K562 (cell line): Measurements from ENCODE around the gene ISL1. TPM values are rescaled to one million over a fixed set of nuclear protein-coding genes. Genes with fewer than 3 reads are reported as not detected.

Experiments used
- BACH1 ChIP-seq: fragments of 200-800 bp; sonication (Bioruptor generic); IDR thresholded peaks from 2 replicates; pipeline ENCODE4 v1.6.1; 2016; ENCODE audit warnings: missing genetic modification characterization, missing compliant biosample characterization
- CXXC5 ChIP-seq: fragments of 250-450 bp; sonication (Bioruptor Pico); IDR thresholded peaks from 2 replicates; pipeline ENCODE4 v1.8.0; 2022; ENCODE audit warnings: inconsistent platforms, mild to moderate bottlenecking, moderate library complexity
- NBN ChIP-seq: fragments of 450-650 bp; IDR thresholded peaks from 2 replicates; pipeline ENCODE4 v1.6.1; 2016; ENCODE audit warnings: low read depth, mild to moderate bottlenecking
- NCOA1 ChIP-seq: fragments of 450-650 bp; IDR thresholded peaks from 2 replicates; pipeline ENCODE4 v1.6.1; 2016; ENCODE audit warnings: low read depth
- NEUROD1 ChIP-seq: fragments of 150-350 bp; IDR thresholded peaks from 2 replicates; pipeline ENCODE4 v1.6.1; 2014; ENCODE audit warnings: borderline replicate concordance, low read length, low read depth; ENCODE audit not compliant: partially characterized antibody
- PTRF ChIP-seq: fragments of 450-650 bp; IDR thresholded peaks from 2 replicates; pipeline ENCODE4 v1.6.1; 2016; ENCODE audit warnings: mild to moderate bottlenecking, missing genetic modification characterization, missing compliant biosample characterization
- SMAD2 ChIP-seq: fragments of 150-350 bp; IDR thresholded peaks from 2 replicates; pipeline ENCODE4 v1.6.1; 2014; ENCODE audit warnings: low read depth, mild to moderate bottlenecking, low read length
- ZBTB33 ChIP-seq: sonication (generic); formaldehyde crosslinking; IDR thresholded peaks from 2 replicates; pipeline ENCODE4 v1.8.1; 2023; ENCODE audit warnings: mild to moderate bottlenecking, missing genetic modification reagents
- ZFP30 ChIP-seq: fragments of 250-450 bp; sonication (Bioruptor Pico); IDR thresholded peaks from 2 replicates; pipeline ENCODE4 v1.8.0; 2022; ENCODE audit warnings: moderate library complexity, mild to moderate bottlenecking, inconsistent platforms, borderline replicate concordance
- ZNF778 ChIP-seq: fragments of 450-650 bp; formaldehyde crosslinking; IDR thresholded peaks from 2 replicates; pipeline ENCODE4 v1.4.0; 2020; ENCODE audit warnings: mild to moderate bottlenecking, moderate library complexity
- polyA plus RNA-seq, 8 experiments: library from polyadenylated mRNA; depleted of rRNA in 4 of 8; stranded (reverse) in 5 of 8; unstranded in 3 of 8; fragments of >200 nt; fragmentation: Nextera tagmentation in 2 of 8; fragmentation: Illumina TruSeq in 1 of 8; extraction: Ambion mirVana in 2 of 8; extraction: Trizol in 1 of 8; gene quantifications; 2 replicates each; pipeline versions ENCODE4 v1.2.1 to v1.2.3, GENCODE V29; 2011 to 2014; ENCODE audit warnings: inconsistent platforms in 1 of 8, missing spikeins in 1 of 8
- total RNA-seq, 7 experiments: library from RNA; depleted of rRNA in 6 of 7; stranded (reverse); fragments of >200 nt in 6 of 7; fragmentation: Illumina TruSeq in 2 of 7; extraction: Trizol in 2 of 7; gene quantifications; 2 replicates each; pipeline versions ENCODE4 v1.2.1 to v1.2.3, GENCODE V29; 2011 to 2021; ENCODE audit warnings: low replicate concordance in 1 of 7

Gene ISL1
- total and polyA plus RNA-seq, 9 of the 15 experiments (the other 6 are each of a cell fraction or from before 2014, with no cell fraction given) = not detected

GRCh38 chr5:51381761-51382474 is 1.3 kb upstream of the ISL1 start (continued):
- TF ChIP-seq ZBTB33 (CRISPR knock-in tag) = no peak
- TF ChIP-seq NBN = no peak
- no peak for TF ChIP-seq NCOA1
- TF ChIP-seq NEUROD1 = no peak
- no peak for TF ChIP-seq BACH1 (tag)
- no peak for TF ChIP-seq ZNF778
- no peak for TF ChIP-seq SMAD2
- TF ChIP-seq ZFP30 (CRISPR knock-in tag) = no peak
- no peak for TF ChIP-seq PTRF (tag)
- no peak for TF ChIP-seq CXXC5 (CRISPR knock-in tag)
